HG02852 (cell line): Measurements from ENCODE around the gene ARHGEF4.
"Not testable (repeated sequence)": the region's sequence is repeated elsewhere in the genome, so short reads cannot be mapped to it uniquely, and the experiment has no call there.

Experiments
- ATAC-seq: cut with Tn5 transposase; IDR thresholded peaks from one replicate; pipeline ENCODE4 v1.9.1; 2021; ENCODE audit warnings: mild to moderate bottlenecking, moderate library complexity; ENCODE audit not compliant: unreplicated experiment

The ARHGEF4 gene

DNA sequence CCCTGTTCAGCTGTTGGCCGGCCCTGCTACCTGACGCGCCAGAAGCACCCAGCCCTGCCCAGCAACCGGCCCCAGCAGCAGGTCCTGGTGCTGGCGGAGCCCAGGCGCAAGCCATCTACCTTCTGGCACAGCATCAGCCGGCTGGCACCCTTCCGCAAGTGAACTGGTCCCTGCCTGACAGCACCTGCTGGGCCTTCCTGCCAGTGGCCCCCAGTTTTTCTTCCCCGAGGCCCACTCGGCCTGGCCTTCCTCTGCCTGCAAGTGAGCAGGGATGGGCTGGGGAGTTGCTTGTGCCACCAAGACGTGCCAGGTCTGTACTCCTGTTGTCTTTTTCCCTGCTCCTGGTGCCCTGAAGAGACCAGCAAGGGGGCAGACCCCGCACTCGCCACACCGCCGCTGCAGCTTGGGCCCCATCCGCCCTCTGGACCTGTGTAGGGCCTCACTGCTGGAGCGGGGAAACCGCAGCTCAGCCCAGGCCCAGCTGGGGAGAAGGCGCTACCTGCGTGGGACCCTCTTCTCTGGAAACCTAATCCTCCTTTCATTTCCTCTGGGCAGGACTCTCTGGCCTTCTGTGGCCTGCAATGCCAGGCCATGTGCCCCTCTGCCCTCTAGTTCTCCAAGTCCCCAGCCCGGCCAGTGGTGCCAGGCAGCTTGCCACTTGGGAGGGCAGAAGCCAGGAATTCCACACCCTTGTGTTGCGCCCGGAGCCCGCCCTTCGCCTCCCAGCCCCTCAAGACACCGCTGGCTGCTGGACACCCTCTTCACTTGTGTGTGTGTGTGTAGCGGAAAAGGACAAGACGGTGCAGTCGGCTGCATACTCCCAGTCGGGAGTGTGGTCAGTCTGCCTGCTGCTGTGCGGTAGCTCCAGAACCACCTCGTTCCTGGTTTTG is 209.6 kb downstream of the ARHGEF4 start:
- no peak for ATAC-seq

DNA sequence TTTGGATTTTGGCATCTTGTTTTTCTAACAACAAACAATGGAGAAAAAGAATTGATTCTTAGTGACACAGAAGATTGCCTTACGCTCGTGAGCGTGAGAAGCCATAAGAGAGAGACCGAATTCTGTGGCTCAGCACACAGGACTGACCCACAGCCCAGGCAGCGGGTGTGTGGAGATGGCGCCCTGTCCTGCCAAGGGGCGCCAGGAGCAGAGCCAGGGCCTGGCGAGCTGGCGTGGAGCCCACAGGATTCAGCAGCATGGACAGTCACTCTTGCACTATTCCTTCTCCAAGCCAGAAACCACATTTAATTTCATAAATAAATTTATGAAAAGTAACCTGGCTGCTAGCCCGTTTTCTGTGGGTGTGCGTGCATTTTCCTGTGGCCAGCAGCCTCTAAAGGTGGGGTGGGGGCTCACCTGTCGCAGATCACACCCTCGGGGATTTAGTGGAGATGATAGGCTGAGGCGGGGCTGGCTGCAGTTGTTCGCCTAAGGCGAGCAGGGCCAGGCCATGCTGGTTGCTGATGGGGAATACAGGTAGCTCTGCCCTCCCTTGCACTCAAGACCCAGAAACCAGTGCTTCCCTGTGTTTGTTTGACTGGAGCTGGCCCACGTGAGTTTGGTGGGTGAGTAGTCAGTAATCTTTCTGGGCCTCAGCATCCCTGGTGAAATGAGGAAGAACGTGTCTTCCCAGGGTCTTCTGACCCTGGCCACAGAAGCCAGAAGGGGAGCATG is 210.4 kb downstream of the ARHGEF4 start:
- no peak for ATAC-seq

DNA sequence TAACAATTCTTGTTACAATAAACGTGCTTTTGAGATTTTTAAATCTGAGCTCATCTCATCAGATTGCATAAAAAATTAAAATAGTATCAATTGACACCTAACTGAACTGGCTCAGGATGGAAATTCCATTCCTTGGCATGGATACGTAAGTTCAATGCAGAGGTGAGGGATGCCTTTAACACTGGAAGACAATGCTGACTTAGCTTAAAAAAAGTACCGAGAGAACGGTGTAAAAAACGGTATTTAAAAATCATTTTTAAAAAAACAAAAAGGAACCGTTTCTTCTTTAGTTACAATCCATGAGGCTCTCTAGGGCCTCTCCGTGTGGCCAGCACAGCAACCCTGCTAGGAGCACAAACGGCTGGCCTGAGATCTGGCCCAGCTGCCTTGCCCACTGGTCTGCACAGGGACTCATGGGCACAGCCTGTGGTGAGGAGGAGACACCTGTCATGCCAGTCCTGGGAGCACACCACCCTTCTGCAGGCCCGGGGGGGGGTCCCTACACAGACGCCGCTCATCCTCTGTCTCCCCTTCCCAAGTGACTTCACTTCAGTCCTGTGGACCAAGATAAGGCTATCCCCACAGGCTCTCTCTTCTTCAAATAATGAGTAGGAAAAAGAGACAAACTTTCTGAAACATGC is 211.3 kb downstream of the ARHGEF4 start:
- no peak for ATAC-seq

DNA sequence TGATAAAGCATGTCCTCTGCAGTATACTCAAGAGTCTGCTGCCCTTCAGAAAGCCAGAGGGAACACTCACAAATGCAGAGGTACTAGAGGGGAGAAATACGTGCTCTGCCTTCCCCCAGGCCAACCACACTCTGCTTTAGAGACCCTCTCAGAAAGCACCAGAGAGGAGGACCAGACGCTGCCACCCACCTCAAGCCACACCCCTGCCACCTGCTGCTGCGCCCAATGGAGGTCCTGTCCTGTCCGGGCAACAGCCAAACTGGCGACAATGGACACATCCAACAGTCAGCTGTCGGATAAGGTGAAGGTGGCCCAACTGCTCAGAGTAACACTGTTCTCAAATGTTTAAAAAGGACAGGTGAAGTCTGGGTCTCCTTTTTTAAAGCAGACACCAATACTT is 211.9 kb downstream of the ARHGEF4 start:
- no peak for ATAC-seq

DNA sequence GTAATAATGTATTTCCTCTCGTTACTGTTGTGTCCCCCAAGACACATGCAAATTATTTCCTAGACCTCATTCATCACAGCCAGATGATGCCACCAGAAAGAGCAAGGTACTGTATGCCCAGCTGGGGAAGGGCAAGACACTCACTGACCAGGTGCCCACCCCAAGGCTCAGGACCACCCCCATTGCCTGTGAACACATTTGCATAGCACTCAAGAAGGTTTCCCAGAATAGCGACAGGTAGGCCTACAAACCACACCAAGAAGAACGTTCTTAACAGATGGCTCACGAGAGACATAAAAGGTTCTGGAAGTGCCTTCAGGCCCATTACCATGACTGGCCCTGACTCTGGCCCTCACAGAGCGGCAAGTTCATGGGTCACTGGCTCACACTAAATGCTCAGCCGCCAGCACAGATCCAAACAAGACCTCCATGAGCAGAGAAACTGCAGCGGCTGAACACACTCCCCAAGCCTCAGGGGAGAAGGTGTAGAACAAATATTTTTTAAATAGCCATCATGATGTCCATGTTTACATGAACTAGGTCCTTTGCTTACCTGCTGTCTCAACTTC is 212.5 kb downstream of the ARHGEF4 start:
- ATAC-seq, result no peak

DNA sequence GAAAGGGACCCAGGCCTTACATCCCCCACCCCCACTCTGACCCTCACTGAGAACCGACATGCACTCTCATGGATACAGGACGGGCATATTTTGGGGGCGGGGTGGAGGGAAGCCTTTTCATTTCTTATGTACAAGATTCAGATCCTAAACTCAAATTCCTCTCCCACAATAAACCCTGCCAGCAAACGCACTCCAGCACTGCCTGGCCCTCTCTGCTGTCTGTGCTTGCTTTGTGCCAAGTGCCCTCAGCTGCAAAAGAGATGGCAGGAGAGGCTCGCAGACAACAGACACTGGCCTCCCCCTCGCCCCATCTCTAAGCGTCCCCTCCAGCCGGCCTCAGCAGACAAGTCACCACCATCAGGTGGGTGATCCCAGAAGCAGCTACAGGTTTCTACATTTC is 214.2 kb downstream of the ARHGEF4 start:
- no peak for ATAC-seq

DNA sequence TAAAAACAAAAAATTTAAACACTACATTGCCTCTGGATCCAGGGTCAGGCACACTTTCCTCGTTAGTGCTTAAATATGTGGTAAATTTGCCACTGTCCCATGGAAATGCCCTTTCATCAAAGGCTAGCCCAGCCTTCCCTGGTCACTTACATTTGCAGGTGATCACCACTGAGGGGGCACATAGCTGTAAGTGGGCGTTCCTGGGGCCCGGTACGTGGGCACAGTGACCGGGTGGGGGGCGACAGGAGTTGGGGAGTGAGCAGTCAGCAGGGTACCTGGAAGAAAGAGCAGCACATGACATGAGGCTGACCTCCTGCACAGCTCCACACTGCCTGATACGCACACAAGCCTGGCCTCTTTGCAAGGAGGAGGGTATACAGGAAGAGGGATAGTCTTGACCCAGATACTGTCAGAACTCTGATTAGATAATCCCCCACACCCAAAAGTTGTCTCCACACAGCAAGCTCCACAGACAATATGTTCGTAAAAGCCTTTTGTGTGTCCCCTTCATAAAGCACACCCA is 216.1 kb downstream of the ARHGEF4 start:
- no peak for ATAC-seq

DNA sequence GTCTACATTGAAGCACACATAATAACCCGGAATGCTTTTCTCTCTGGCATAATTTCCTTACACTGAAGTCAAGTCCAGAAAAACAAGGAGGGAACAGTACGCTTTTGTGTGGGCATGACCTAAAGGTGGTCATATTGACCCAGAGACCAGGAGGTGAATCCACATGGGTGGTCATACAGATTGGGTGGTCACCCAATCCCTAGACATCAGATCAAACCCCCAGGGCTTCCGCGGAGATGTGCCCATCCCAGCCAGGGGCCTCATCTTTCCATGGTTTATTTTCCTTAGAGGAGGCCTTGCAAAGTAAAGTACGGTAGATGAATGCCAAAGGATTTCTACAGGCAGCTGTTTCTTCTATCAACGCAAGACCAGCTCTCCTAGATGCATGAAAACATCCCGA is 217.8 kb downstream of the ARHGEF4 start:
- no peak for ATAC-seq

DNA sequence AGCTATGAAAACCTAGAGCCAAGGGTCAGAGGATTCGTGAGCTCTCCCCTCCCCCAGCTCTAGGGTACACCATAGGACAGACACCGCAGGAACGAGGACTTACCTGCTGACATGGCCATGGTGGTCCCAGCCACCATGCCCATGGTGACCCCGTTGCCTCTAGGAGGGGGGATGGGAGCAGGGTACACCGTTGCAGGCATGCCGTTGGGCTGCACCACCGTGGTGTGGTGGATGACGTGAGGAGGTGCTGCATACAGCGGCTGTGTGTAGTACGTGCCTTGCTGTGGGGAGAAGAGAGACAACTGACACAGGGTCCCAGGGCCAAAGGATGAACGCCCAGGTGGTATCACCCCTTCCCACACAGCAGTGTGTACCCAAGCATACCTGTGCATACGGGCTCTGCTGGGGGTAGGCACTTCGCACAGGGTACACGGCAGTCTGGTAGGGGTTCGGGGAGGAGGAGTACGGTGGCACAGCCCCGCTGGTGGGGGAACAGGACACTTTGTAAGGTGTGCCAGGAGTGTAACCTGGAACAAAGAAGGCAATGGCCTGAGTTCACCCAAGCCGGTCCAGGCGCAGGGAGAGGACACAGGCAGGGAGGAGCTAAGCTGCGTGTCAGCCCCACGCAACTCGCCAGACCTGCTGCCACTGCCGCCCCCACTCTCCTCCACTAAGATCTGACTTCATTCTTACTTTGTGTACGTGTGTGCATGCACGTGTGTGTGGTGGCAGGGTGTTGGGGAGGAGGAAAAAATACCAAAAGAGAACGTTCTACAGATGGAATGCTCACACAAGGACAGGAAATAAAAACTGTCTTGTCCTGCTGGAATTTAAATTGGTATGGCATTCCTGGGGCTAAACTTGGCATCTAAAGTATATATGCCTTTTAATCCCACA is 218.7 kb downstream of the ARHGEF4 start:
- no peak for ATAC-seq

DNA sequence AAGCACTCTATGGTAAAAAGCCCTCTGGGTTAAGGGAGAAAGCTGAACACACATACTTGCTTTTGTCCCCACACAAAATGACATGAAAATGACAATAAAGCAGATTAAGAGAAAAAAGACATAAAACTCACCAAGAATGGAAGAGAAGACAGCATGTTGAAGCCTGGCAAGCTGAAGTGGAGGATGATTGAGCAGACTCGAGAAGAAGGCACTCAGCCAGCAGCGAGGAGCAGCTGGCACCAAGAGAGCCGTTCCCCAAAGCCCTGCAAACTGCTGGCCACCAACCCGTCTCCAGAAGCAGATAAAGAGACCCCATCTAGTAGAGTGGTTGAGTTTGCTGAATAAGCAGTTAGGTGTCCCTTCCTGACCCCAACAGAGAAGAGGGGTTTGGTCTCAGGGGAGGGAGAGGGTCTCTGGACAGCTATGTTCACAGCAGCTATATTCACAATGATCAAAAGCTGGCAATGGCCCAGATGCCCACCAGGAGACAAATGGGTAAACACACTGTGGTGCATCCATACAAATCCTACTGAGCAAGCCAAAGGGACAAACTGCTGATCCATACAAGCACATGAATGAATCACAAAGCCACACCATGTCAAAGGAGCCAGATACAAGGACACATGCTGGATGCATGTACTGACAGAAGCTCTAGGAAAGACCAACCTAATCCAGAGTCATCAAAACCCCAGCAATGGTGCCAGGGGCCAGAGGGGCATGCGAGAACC is 219.7 kb downstream of the ARHGEF4 start:
- ATAC-seq, result no peak

DNA sequence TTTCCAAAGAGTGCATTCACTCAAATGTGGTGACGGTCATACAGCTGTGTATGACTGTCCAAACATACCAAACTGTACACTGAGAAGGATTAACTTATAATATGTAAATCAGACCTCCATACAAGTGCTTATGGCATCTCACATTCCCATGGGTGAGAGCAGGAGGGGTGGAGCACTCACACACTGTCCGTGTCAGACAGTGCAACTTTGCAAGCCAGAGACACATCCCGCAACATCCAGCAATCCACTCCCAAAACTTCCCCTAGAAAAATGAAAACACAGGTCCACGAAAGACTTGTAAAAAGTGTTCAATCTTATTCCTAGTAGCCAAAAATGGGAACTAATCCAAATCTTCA is 220.2 kb downstream of the ARHGEF4 start:
- ATAC-seq, result no peak

DNA sequence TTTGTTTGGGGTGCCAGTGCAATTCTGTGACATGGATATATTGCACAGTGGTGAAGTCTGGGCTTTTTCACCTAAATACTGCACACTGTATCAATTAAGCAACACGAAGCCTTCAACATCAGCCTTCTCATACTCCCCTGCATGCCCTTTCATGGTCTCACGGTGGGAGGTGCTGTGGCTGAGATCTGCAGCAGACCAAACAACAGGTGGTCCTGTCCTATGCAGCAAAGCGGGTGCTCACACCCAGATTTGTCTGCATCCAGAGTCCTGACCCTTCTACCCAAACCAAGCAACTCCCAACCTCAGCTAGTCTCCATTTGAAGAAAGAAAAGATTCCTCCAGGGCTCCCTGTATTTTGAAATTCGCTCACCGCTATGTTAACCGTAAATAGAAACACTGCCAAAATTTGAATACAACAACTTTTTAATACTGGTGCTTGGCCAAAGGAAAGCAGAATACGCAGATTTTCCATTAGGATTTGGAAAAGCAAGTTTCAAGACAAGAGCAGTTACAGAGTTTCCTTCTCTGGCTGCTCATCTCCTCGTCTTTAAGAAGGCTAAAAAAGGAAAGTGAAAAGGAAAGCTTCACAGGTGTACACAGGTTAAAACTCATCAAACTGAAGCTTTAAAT is 221.6 kb downstream of the ARHGEF4 start:
- ATAC-seq, result no peak

DNA sequence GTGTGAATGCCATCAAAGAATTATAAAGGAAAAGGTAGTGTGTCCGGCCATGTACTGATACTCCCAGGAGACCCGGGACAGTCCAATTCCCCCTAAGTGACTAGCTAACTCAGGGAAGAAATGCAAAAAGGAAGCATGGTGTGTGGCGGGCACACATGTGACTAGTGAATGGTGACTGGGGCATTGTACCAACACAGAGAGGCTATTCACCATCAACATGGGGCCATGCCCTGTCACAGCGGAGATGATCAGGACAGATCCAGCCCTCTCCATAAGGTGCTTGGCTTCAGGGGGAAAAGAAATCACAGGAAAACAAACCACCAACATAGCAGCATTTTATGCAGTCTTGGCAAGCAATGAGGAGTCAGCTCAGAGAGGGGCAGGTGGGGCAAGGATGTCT is 222.2 kb downstream of the ARHGEF4 start:
- no peak for ATAC-seq

DNA sequence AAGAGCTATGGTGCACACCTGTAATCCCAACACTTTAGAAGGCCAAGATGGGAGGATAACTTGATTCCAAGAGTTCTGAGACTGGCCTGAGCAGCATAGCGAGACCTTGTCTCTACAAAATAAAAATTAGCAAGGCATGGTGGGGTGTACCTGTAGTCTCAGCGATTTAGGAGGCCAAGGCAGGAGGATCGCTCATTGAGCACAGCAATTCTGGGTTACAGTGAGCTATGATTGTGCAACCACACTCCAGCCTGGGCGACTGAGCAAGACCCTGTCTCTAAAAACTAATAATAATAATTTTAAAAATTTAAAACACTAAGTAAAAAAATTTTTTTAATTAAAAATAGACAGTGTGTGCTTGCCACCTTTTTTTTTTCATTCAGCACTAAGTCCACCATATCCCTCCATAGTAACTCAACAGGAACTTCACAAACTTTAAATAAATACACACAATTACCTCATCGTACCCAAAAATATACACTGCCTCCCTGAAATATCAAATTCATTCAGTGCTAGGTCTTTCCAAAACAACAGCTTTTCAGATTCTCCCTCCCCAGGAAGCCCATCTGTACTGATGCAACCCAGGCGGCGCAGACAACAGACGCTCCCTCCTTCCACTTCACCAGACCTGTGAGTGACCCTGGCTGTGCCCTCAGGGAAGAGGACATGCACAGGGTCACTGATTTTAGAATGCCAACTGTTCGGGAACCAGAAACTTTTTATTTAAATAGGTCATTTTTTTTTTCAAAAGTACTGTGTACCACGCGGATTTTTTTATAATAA is 227.0 kb downstream of the ARHGEF4 start:
- no peak for ATAC-seq

DNA sequence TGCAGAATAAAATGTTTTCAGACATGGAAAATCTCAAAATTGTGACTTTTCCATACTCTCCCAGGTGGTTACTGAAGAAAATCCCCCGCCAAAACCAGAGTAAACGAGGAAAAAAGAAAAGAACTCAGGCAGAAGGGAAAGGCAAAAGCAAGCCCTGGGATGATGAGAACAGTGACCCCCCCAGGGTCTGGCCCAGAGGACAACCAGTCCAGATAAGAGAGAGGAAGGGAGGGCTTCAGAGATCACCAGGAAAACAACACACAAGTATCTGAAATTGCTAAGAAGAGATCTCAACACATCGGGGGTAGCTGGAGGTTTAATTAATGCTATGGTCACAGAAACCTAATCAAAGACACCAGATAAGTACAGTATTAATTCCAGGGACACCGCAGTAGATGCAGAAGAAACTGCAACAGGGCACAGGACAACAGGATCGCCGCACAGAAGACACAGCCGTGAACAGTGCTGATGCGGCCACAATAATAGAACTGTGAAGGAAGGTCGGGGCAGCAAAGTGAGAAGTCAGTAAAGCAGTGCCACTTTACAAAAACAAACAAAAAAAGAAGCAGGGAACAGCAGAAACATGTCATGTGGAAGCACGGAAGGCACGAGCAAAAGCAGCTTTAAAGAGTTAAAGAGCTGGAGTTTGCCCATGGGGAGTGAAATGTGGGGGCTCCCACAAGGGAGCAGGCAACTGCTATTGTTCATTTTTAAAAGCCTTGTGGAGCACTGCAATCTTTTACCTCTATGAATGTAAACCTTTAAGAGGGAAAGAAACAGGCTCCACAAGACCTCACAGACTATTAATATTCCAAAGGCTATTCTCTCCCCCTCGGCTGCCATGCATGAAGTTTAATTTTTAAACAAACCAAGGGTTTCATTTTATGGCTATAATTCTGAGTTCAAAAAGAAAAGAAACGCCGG is 228.1 kb downstream of the ARHGEF4 start:
- no peak for ATAC-seq

DNA sequence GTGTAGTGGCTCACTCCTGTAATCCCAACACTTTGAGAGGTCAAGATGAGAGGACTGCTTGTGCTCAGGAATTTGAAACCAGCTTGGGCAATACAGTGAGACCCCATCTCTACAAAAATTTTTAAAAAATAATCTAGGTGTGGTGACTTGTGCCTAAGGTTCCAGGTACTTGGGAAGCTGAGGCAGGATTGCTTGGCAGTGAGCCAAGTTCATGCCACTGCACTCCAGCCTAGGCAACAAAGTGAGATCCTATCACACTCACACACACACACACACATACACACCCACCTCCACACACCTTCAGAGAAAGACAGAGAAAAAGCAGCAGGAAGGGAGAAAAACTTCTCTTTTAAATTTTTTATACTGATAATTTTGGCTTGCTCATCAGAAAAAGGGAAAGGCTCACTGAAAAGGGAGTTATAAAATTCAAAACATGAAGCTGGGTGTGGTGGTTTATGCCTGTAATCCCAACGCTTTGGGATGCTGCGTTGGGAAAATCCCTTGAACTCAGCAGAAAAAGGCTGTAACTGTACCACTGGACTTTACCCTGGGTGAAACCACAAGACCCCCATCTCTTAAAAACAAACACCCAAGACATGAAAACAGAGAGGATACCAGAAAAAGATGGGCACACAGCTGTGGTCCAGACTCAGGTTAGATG is 230.9 kb downstream of the ARHGEF4 start:
- ATAC-seq, result no peak

DNA sequence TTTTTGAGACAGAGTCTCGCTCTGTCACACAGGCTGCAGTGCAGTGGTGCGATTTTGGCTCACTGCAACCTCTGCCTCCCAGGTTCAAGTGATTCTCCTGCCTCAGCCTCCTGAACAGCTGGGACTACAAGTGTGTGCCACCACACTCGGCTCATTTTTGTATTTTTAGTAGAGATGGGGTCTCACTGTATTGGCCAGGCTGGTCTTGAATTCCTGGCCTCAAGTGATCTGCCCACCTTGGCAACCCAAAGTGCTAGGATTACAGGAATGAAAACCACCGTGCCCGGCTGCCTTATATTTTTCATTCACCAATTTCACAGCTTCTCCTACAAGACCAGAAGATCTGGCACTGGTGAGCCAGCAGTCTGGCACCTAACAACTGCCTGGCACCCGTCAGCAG is 231.5 kb downstream of the ARHGEF4 start:
- ATAC-seq, result not testable (repeated sequence)
